K562 (cell line): Measurements from ENCODE around the gene PEX13. TPM values are rescaled to one million over a fixed set of nuclear protein-coding genes. Genes with fewer than 3 reads are reported as not detected.

Source experiments
- ATAC-seq: fragments of 200-7000 bp; cut with Tn5 transposase; 3 replicates; pipeline ENCODE4 v1.9.1; 2020; ENCODE audit warnings: moderate library complexity
- BruUV-seq: library from RNA; stranded (reverse); fragments of 400-500 nt; replicated peaks from 2 replicates; lab custom pipeline; 2021; lab: Mats Ljungman, UMichigan
- CTCF ChIA-PET: fragments of 300-600 bp; formaldehyde crosslinking; extraction: SDS; loops from one replicate; lab custom pipeline; 2021; ENCODE audit warnings: low intra/inter-chr PET ratio; lab: Yijun Ruan, JAX
- POLR2A ChIA-PET: fragments of 300-600, 350-650 bp; sonication (Branson Sonifier 250); formaldehyde crosslinking; extraction: SDS; loops from one replicate; lab custom pipeline; 2021; ENCODE audit warnings: antibody characterized with exemption, inconsistent platforms; lab: Yijun Ruan, JAX
- DNase-seq, 4 experiments: peaks; one replicate each; pipeline versions ENCODE4 v3.0.0 to v3.0.0-alpha.2; 2011 to 2018; ENCODE audit warnings: low spot score in 3 of 4, mixed read lengths in 3 of 4; ENCODE audit errors: extremely low read depth in 1 of 4
- FAIRE-seq: peaks from 2 replicates; lab custom pipeline; 2011; peaks lifted over from hg19 to GRCh38; lab: Jason Lieb, UNC
- H2AFZ ChIP-seq: 2 replicates; pipeline ENCODE4 v1.6.0; 2011; ENCODE audit warnings: low read depth, low read length, control low read depth, inconsistent platforms
- H3K27ac ChIP-seq: fragments of 200-600 bp; 3 replicates; pipeline ENCODE4 v1.8.0; 2011; ENCODE audit warnings: low read depth, mild to moderate bottlenecking, control low read depth, inconsistent platforms, low read length, moderate library complexity, mixed read lengths; ENCODE audit errors: extremely low read depth
- H3K27me3 ChIP-seq, 2 experiments: fragments of 300-600 bp in 1 of 2; 2 replicates in 1 of 2; 3 replicates in 1 of 2; pipeline versions ENCODE4 v1.6.0 to v1.8.0; 2011; ENCODE audit warnings: inconsistent platforms in 2 of 2, low read length in 2 of 2, mild to moderate bottlenecking in 1 of 2, mixed read lengths in 1 of 2, moderate library complexity in 1 of 2; ENCODE audit not compliant: control insufficient read depth in 2 of 2, insufficient read depth in 2 of 2
- H3K36me3 ChIP-seq: fragments of 300-600 bp; 3 replicates; pipeline ENCODE4 v1.8.0; 2011; ENCODE audit warnings: mild to moderate bottlenecking, low read length, inconsistent platforms; ENCODE audit not compliant: control insufficient read depth, insufficient read depth
- H3K4me1 ChIP-seq, 2 experiments: fragments of 200-600 bp in 1 of 2; replicated peaks in 1 of 2; 2 replicates in 1 of 2; 3 replicates in 1 of 2; pipeline versions ENCODE4 v1.5.1 to v1.8.0; 2011; ENCODE audit warnings: inconsistent platforms in 2 of 2, low read length in 2 of 2, mild to moderate bottlenecking in 1 of 2, mixed read lengths in 1 of 2, moderate library complexity in 1 of 2; ENCODE audit not compliant: control insufficient read depth in 2 of 2, insufficient read depth in 2 of 2
- H3K4me2 ChIP-seq: 2 replicates; pipeline ENCODE4 v1.6.1; 2011; ENCODE audit warnings: low read length, control low read depth, inconsistent platforms, mixed read lengths; ENCODE audit not compliant: insufficient read depth
- H3K4me3 ChIP-seq: fragments of 200-600 bp; sonication (generic), shearing (Covaris generic); 2 replicates; pipeline ENCODE4 v1.5.1; 2016; ENCODE audit warnings: control low read depth, inconsistent platforms
- H3K79me2 ChIP-seq: fragments of 200-600 bp; 3 replicates; pipeline ENCODE4 v1.8.0; 2011; ENCODE audit warnings: low read length, inconsistent platforms; ENCODE audit not compliant: control insufficient read depth, insufficient read depth
- H3K9ac ChIP-seq, 2 experiments: 2 replicates each; pipeline versions ENCODE4 v1.6.0 to v1.6.1; 2011; ENCODE audit warnings: low read depth in 2 of 2, low read length in 2 of 2, control low read depth in 1 of 2, inconsistent platforms in 1 of 2, mild to moderate bottlenecking in 1 of 2, mixed read lengths in 1 of 2; ENCODE audit not compliant: insufficient read depth in 1 of 2
- H3K9me1 ChIP-seq: one replicate; pipeline ENCODE4 v1.6.0; 2011; ENCODE audit warnings: inconsistent platforms, mild to moderate bottlenecking, low read length, moderate library complexity; ENCODE audit not compliant: control insufficient read depth, insufficient read depth
- H3K9me3 ChIP-seq: replicated peaks from 2 replicates; pipeline ENCODE4 v1.5.1; 2011; ENCODE audit warnings: low read depth, low read length, inconsistent platforms; ENCODE audit not compliant: control insufficient read depth, insufficient read depth
- H4K20me1 ChIP-seq: replicated peaks from 2 replicates; pipeline ENCODE4 v1.6.1; 2011; ENCODE audit warnings: low read length, inconsistent platforms, mixed read lengths; ENCODE audit not compliant: control insufficient read depth, insufficient read depth
- ATF1 ChIP-seq, 2 experiments: fragments of 450-650 bp in 1 of 2; IDR thresholded peaks; 2 replicates each; pipeline ENCODE4 v1.6.1; 2016; ENCODE audit warnings: missing compliant biosample characterization in 1 of 2, missing genetic modification characterization in 1 of 2
- CHD1 ChIP-seq: fragments of 200-600 bp; sonication (generic); IDR thresholded peaks from one replicate; pipeline ENCODE4 v1.6.1; 2012; ENCODE audit warnings: mild to moderate bottlenecking, moderate library complexity, low read length, inconsistent platforms
- IRF1 ChIP-seq: sonication (generic); formaldehyde crosslinking; IDR thresholded peaks from 2 replicates; pipeline ENCODE4 v1.8.0; 2022; ENCODE audit warnings: missing genetic modification reagents, mild to moderate bottlenecking, borderline replicate concordance
- JUNB ChIP-seq: fragments of 450-650 bp; formaldehyde crosslinking; conservative IDR thresholded peaks from 2 replicates; pipeline ENCODE4 v1.4.0; 2020; ENCODE audit warnings: mild to moderate bottlenecking
- SMARCE1 ChIP-seq: fragments of 450-650 bp; IDR thresholded peaks from 2 replicates; pipeline ENCODE4 v1.7.1; 2016; ENCODE audit warnings: mild to moderate bottlenecking
- ZNF140 ChIP-seq: fragments of 250-450 bp; sonication (Bioruptor Pico); IDR thresholded peaks from 2 replicates; pipeline ENCODE4 v1.8.0; 2021; ENCODE audit warnings: moderate library complexity, mild to moderate bottlenecking, inconsistent platforms
- ZNF830 ChIP-seq: fragments of 250-450 bp; sonication (Bioruptor Pico); IDR thresholded peaks from 2 replicates; pipeline ENCODE4 v1.5.0; 2021; ENCODE audit warnings: mild to moderate bottlenecking
- WGBS: fragments of 100-300 bp; shearing (Covaris generic); methylation state at CpG from one replicate; pipeline ENCODE4 v1.1.6; 2016; ENCODE audit warnings: low coverage, mixed read lengths; ENCODE audit not compliant: insufficient coverage; ENCODE audit errors: missing lambda C conversion rate; 5-methylcytosine and 5-hydroxymethylcytosine counted together
- in situ Hi-C: fragments of 300-500 bp; cut with MboI; formaldehyde crosslinking; loops from 4 replicates; pipeline ENCODE4 v1.15.0; 2018; ENCODE audit warnings: inconsistent platforms, mixed read lengths
- intact Hi-C: fragments of 100-400 bp; cut with micrococcal nuclease; formaldehyde crosslinking; loops from 2 replicates; pipeline ENCODE4 v1.14.2; 2022
- polyA plus RNA-seq, 8 experiments: library from polyadenylated mRNA; depleted of rRNA in 4 of 8; stranded (reverse) in 5 of 8; unstranded in 3 of 8; fragments of >200 nt; fragmentation: Nextera tagmentation in 2 of 8; fragmentation: Illumina TruSeq in 1 of 8; extraction: Ambion mirVana in 2 of 8; extraction: Trizol in 1 of 8; gene quantifications; 2 replicates each; pipeline versions ENCODE4 v1.2.1 to v1.2.3, GENCODE V29; 2011 to 2014; ENCODE audit warnings: inconsistent platforms in 1 of 8, missing spikeins in 1 of 8
- total RNA-seq, 7 experiments: library from RNA; depleted of rRNA in 6 of 7; stranded (reverse); fragments of >200 nt in 6 of 7; fragmentation: Illumina TruSeq in 2 of 7; extraction: Trizol in 2 of 7; gene quantifications; 2 replicates each; pipeline versions ENCODE4 v1.2.1 to v1.2.3, GENCODE V29; 2011 to 2021; ENCODE audit warnings: low replicate concordance in 1 of 7

PEX13 gene
- total and polyA plus RNA-seq, 9 of the 15 experiments (the other 6 are each of a cell fraction or from before 2014, with no cell fraction given), result 4.0 to 30.4 (median 18.8) TPM

GRCh38 chr2:61014763-61015162 lies 2.8 kb upstream of the PEX13 start (continued):
- TF ChIP-seq ZNF830 (CRISPR knock-in tag), result no peak
- no peak for TF ChIP-seq ATF1 (CRISPR knock-in tag; IDR thresholded peaks at IDR 0.05)
- no peak for TF ChIP-seq ATF1 (tag; IDR thresholded peaks at IDR 0.05)

- Histone ChIP-seq H3K4me2 (peak overlapping the region; percentile 98), H3K4me1 (peaks cover 0 to 4% of the 10 kb centered on the region in 2 experiments; a peak in 2 of 5 replicates), H3K9me1 (no peaks in the 10 kb centered on the region), H3K79me2 (peaks cover 49% of the 10 kb centered on the region), H2AFZ (peak overlapping the region; percentile 100; the same call in 1 of the 2 replicates), H3K9ac (peak overlapping the region in 1 of 2 experiments; percentile 97; a peak in 2 of 4 replicates), H3K9me3 (no peaks in the 10 kb centered on the region), H3K36me3 (peaks cover 9% of the 10 kb centered on the region; the same call in 1 of the 3 replicates), H3K4me3 (peak overlapping the region; percentile 90), H3K27me3 (no peaks in the 10 kb centered on the region), H3K27ac (no peak overlapping the region), H4K20me1 (no peaks in the 10 kb centered on the region)
- TF ChIP-seq CHD1 (no peak), IRF1 (no peak), ZNF140 (CRISPR knock-in tag) (no peak), SMARCE1 (no peak), JUNB (CRISPR knock-in tag) (no peak)
- CTCF ChIA-PET, result no interaction called here
- intact Hi-C loops, result loop anchor here (5.0 kb wide), 1 partner anchor 161 kb away; no protein-coding TSS in a partner anchor
- ATAC-seq (no peak), FAIRE-seq (no peak), DNase-seq (no peak)
- WGBS, result 28% methylated on average over 2 of the region's 2 CpGs
- in situ Hi-C loops, result no loop called here
- no TSS peak for BruUV-seq
- POLR2A ChIA-PET, result interaction anchor here (1.2 kb wide), 1 partner anchor 9 kb away, joined by 3 read pairs; no protein-coding TSS in a partner anchor
These were observed 1.5 kb upstream of the PEX13 start for GRCh38 chr2:61015976-61016375.
